HG02588 (cell line): ENCODE measurements around the gene NGB.
"Not testable (repeated sequence)": the region's sequence is repeated elsewhere in the genome, so short reads cannot be mapped to it uniquely, and the experiment has no call there.

Experiments used
- ATAC-seq: cut with Tn5 transposase; IDR thresholded peaks from one replicate; pipeline ENCODE4 v1.9.1; 2021; ENCODE audit warnings: mild to moderate bottlenecking, moderate library complexity; ENCODE audit not compliant: unreplicated experiment

NGB gene, protein sequence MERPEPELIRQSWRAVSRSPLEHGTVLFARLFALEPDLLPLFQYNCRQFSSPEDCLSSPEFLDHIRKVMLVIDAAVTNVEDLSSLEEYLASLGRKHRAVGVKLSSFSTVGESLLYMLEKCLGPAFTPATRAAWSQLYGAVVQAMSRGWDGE

DNA sequence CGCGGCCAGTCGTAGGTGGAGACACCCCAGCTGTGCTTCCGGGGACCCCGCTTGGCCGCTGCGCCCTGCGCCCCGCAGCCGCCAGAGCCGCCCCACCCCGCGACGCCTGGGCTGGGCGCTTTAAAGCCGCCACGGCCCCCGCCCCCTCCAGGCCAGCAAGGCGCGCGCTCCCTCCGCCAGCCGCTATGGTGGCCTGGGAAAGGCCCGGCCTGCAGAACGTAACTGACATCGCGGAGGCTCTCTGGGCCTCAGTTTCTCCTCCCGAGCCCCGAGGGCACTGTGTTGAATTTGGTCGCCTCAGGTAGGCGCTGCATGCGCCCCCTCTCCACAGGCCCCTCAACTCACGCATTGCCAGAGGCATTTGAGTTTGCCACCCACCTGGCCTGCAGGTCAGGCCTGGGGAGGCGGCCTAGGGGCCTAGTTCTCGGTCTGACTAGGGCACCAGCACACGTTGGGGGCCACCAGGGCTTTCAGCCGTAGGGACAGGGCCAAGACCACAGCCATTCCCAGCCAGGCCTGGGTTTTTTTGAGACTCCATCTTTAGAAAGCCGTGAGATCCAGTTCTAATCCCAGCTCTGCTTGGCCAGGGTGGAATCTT, at the start of gene NGB:
TSS of gene NGB (minus strand) at position 94 of the 598 bp plus-strand sequence. CDS start 269 bp downstream, outside the sequence.
- ATAC-seq, result no peak

DNA sequence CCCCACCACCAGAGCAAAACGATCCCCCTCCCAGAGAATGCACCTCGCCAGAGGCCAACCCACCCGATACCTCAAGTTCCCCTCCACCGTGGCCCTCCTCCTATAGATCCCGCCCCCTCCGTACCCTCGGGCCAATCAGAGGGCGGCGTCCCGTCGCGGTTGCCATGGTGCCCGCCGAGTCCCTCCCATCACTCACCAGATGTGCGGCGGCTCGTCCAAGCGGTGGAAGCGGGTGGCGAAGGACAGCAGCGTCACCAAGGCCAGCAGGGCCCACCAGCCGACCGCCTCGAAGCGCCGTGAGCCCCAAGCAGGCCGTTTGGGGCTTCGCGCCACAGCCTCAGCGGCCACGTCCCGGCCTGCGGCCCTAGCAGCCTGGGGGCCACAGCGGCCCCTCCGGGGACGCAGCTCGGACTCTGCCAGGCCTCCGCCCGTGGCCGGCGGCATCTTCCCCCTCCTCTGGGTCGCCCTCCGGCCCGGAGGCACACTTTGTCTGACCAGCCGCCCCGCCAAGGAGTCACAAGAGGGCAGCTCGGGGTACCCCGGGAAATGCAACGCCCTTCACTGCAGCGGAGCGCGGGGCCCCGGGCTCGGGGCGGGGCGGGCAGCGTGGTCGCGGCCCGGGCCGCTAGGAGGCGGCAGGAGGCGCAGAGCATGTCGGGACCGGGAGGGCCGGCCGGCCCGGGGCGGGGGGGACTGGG, 49.4 kb upstream of the NGB start, which contains the start of gene POMT2:
TSS of gene POMT2 (minus strand) at position 646 of the 698 bp plus-strand sequence. CDS start at position 444, 202 bp downstream.
- peak; percentile 64 for ATAC-seq

DNA sequence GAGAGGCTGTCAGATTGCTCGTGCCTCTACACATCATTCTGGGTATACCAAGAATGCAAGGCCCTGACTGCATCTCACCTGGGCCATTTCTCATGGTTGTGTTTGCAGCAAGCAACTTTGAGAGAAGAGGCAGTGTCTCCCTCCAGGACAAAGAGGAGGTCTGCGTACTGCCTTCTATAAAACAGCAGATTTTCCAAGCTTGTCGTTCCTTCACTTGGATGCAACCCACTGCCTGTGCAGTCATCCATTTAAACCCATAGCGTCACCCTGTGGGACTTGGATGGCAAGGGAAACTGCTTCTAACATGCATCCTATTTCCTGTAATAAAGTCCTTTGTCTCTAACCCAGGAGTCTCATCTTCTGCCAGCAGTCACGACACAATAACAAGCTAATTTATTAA, 48.4 kb upstream of the NGB start:
- no peak for ATAC-seq

DNA sequence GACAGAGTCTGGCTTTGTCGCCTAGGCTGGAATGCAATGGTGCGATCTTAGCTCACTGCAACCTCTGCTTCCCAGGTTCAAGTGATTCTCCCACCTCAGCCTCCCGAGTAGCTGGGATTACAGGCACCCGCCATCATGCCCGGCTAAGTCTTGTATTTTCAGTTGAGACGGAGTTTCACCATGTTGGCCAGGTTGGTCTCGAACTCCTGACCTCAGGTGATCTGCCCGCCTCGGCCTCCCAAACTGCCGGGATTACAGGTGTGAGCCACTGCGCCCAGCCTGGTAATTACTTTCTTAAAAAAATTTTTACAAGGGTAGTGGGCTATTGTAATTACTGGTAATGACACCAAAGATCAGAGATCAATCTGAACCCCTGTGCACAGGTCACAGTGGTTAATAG, 47.8 kb upstream of the NGB start:
- not testable (repeated sequence) for ATAC-seq

DNA sequence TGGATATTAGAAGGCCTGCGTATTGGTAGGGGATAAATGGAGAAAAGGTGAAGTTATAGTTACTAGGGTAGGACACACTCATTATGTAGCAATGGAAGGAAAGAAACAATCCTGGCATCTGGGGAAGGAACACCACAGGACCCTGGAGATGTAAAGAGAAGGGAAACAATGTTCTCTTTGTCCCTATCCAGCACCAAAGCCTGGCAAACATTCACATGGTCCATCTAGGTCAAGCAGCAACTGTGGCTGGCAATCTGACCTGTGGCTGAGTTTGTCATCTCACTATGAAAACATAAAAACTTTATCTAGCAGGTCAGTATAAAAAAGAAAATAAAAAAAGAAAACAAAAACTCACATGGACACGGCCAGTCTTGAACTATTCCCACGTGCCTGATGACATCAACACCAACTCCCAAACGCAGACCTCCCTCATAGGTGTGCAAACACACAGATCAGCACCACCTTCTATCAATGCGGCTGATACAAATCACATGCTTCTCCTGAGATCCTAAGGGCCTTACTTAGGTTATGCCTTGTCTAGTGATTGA, 47.1 kb upstream of the NGB start:
- no peak for ATAC-seq

DNA sequence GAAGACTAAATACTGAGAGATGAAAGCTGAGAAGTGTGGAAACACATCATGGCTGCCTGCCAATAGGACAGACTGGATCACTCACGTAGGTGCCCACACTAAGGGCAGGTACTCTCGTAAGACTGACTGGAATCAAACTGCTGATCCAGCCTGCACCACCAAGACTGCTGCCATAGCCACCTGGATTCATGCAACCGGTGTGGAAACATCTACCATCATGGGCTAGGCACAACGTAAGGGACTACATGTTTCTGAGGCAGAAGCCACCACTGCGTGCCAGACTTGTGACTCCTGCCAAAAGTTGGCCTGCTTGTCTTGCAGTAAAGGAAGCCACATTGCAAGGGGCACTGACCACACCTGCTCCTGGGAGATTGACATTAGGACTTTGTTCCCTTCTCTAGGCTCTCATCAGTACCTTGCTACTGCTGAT, 45.9 kb upstream of the NGB start:
- ATAC-seq, result no peak

DNA sequence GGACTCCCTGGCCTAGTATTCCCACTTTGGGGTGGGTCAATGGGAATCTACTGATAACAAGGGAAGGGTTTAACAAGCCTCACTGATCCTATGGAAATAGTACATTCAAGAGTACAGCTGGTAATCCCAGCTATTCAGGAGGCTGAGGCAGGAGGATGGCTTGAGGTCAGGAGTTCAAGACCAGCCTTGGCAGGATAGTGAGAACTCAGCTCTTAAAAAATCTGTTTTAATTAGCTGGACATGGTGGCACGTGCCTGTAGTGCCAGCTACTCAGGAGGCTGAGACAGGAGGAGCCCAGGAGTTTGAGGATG, 45.1 kb upstream of the NGB start:
- no peak for ATAC-seq

DNA sequence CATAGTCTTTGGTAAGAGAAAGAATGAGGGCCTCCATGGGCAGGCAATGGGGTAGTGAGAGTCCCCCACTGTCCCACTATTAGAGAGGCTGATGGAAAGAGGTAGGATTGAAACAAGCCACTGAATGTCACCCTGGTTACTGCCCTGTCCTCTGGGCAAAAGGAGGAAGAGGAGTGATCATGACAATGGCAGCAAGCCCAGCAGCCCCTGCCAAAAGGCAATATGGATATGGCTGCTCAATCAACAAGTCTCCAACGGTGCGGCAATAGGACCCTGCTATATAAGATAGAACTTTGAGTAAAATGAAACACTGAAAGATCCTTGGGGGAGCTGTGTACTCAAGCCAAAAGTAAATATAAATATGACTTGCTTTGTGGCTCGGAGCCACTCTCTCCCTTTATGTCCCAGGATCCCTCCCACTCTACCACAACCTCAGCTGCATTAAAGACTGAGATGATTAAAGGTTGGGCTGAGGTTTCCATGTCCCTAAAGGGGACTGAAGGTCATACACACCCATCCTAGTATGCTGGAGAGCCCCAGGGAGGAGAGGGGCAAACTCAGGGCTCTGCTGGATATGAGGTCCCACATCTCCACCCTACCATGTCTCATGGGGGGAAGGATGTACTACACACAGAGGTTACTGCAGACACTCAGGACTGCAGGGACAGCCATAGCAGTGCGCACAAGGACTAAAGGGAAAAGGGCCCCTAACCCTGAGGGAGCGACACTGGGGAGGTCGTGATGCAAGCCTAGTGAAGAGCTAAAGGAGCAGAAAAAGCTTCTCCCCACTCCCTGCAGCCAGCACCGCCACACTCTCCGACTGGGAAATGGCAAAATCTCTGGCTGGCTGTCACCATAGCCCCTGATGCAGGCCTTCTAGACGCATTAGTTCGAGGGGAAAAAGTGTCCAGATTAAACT, 43.8 kb upstream of the NGB start:
- ATAC-seq, result no peak

DNA sequence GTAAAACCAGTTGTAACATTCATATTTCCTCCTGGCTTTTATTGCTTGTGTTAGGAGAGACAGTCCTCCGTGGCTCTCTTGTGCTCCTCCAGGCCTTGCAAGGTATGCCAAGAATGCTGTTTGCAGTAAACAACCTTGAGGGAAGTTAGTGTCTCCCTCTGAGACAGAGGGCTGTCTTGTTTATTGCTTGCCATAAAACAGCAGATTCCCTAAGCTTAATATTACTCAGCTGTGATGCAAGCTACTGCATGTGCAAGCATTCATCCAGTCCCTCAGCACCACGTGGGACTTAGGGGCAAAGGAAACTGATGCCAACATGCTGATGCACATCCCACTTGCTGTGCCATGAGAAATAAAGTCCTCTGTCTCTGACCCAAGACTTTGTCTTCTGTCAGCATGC, 43.0 kb upstream of the NGB start:
- ATAC-seq, result no peak

DNA sequence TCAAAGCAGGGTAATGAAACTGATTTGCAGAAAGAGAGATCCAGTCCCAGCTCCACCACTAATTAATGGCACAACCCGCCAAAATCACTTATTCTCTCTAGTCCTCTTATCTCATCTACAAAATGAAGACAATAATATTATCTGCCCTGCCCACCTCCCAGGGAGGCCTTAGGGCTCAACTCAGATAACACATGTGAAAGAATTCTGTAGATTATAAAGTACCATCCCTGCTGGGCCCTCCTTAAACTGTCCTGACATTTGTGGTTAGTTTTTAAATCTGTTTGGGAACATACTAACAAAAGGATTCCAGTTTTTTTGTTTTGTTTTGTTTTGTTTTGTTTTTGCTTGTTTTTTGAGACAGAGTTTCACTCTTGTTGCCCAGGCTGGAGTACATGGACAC, 42.4 kb upstream of the NGB start:
- no peak for ATAC-seq

DNA sequence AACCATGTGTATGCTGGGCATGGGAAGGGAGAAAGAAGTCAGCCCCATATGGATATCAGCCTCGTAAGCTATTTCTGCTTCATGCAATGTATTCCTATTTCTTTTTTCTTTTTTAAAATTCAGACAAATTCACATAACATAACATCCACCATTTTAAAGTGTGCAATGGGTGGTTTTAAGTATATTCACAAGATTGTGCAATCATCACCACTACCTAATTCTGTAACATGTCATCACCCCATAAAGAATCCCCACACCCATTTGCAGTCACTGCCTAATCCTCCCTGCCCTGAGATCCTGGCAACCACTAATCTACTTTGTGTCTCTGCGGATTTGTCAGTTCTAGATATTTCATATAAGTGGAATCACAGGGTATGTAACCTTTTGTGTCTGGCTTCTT, 40.2 kb upstream of the NGB start:
- ATAC-seq, result no peak

DNA sequence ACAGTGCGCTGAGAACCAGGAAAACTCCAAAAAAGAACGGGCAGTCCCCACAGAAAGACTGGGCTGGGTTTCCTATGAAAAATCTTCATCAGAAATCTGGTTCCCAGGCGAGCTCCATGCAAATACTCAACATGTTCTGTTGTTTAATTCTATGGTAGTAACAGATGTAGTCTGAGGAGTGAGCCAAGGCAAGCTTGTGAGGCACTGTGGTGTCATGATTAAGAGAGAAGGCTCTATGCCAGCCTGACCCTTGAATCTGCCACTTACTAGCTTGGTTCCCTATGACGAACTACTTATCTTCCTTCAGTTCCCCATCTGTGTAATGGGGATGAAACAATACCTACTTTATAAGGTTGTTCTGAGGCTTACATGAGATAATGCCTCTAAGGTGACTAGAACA, 39.0 kb upstream of the NGB start:
- no peak for ATAC-seq

DNA sequence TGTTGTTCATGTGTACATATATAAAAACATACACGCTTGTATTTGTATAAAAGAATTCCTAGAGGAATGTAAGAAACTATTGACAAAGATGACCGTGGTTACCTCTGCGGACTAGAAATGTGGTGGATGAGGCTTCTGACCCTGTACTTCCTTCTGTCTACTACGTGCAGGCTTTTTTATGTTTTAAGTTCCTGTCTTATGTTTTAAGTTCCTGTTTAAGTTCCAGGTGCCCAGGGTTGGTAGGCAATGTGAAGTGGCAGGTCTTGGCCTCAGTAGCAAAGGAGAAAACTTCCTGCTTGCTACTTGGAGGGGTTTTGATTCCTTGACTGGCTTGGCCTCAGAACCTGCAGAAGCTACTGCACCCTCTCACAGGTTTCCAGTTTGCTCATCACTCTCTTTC, 38.1 kb upstream of the NGB start:
- no peak for ATAC-seq

DNA sequence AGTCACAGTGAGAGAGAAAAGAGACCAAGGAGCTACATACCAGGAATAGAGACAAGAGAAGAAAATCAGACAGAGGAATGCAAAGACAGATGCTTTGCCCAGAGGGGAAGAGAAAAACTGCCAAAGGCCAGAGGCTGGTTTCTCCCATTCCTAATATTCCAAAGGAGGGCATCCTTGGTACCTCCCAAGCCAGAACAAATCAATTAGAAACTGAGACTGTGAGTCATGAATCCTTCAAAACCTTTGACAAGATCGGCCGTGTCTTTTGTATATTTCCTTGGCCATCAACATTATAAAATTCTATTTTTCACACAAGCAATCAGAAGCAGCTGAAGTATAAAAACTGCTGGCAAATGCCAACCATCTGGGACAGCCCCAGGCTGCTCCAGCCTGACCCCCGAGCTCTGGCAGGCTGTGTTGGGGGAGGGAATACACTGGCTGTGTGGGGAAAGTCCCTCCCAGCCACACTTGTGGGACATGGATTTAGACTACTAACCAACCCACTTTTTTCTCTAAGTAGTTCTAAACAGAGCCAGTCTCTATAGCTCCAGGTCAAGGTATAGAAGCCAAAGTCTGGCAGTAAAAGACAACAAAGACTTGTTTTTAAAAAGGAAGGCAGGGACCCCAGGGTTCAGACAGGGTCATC, 36.0 kb upstream of the NGB start:
- ATAC-seq, result no peak

DNA sequence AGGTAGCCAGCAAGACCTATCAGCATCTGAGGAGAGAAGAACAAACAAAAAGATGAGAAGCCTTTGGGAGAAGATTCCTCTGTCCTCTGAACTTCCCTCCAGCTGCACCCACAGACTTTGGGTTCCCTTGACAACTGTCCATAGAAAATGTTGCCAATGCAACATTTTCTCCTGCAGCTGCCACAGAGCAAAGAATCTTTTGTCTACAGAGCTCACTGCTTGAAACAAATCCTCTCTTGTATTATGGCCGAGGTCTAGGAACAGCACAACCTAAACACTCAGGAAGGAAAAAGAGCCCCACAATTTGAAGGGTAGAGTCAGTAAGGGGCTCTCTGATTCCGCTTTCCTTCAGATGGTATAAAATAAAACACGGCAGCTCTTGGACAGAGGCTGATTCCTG, 35.4 kb upstream of the NGB start:
- no peak for ATAC-seq

DNA sequence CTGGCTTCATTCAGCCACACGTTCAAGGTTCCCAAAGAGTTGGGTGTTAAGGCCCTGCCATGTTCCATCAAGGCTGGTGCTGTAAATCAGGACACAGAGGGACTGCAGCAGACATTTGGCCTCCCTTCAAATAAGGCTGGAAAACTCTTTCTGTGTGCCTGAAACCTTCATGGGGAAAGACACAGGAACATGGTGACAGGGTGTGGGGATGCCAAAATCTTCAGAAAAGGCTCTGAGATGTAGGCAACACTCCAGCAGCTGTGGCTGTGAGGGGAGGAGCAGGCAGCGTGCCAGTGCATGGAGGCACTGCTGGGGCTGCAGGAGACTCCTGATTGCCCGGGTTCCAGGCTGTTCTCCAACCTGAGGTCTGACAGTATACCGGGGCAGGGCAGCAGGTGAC, 34.7 kb upstream of the NGB start:
- no peak for ATAC-seq

DNA sequence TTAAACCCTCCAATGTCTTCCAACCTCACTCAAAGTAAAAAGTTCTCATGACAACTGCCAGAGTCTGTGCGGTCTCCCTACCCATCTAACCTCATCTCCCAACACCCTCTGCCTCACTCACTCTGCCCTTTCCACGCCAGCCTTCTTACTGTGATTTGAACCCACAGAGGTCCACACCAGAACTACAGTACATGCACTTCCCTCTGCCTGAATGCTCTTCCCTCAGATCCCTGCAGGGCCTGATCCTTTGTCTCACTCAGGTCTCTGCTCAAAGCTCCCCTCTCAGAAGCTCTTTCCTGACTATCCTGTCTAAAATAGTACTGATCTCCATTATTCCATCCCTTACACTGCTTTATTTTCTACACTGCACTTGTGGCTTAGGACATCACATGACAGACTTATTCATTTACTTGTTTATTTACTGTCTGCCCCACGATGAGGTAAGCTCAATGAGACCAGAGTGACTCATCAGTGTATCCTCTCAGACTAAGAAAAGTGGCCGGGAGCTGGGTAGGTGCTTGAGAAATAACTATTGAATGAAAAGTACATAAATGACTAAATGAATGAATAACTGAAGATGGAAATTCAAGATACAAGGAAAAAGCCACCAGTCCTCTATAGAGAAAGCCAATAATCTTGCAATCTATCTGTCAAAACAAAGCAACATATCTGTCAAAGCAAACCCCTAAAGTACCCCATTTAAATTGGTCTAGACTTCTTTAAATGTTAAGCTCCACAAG, 32.6 kb upstream of the NGB start:
- no peak for ATAC-seq

DNA sequence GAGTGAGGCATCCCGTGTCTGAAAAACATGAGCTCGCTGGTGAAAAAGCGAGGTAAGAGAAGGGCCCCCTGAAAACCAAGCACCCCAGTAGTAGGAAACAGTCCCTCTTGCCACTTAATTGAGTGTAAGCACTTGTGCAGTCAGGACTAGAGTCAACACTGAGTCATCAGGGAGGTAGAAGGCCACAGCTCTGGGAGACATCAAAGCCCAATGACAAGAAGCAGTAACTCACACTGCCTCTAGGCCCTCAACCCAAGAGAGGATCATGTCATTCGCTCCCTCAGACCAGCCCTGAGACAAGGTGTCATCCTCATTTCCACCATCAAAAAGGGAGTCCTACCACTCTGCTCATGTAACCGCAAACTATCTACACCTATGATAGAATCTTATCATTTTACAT, 31.9 kb upstream of the NGB start:
- ATAC-seq, result no peak

DNA sequence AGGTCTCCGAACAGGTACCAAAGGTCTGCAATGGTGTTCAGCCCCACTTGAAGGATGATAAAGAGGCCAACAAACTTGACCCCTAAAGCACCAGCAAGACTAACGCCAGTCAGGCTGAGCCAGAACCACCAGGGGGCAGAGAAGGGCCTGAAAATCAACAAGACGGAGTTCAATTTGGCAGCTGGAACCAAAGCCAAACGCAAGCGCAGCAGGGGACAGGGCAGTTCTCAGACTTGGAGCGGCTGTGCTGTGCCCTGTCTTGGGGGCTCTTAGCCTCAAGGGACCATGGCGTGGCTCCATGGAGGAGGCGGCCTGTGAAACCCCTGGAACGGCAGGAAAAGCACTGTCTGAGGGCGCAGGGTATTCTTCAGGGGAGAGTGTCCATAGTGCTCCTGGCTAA, 30.1 kb upstream of the NGB start:
- ATAC-seq, result no peak

DNA sequence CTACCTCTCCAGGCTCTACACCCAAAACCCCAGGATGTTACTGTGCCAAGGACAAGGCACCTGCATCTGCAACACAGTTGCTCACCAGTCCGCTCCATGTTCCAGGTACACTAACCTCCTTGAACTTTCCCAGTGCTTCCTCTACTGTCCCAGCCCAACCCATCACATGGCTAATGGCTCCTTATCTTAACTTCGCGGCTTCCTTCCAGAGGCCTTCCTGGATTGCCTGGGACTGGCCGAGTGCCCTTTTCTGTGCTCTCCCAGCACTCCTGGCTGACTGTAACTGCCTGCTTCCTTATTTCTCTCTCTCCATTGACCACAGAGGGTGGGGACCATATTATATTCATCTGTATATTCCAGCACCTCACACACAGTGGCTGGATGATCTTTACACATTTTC, 28.8 kb upstream of the NGB start:
- ATAC-seq, result no peak
